RWPE1 (cell line): Measurements from ENCODE around the gene LILRA5.

Source experiments
- CTCF ChIA-PET: fragments of 350-600 bp; sonication (Branson Sonifier 250); formaldehyde crosslinking; extraction: SDS; loops from one replicate; lab custom pipeline; 2021; lab: Yijun Ruan, JAX
- POLR2A ChIA-PET: fragments of 400-600 bp; formaldehyde crosslinking; extraction: SDS; loops from one replicate; lab custom pipeline; 2020; ENCODE audit warnings: antibody characterized with exemption; ENCODE audit not compliant: low non-redundant PET; lab: Yijun Ruan, JAX
- DNase-seq: peaks from one replicate; pipeline ENCODE4 v3.0.0; 2012; ENCODE audit warnings: low spot score
- H3K27ac ChIP-seq: fragments of 450-650 bp; 2 replicates; pipeline ENCODE4 v1.5.1; 2017
- CTCF ChIP-seq: fragments of 450-650 bp; conservative IDR thresholded peaks from 2 replicates; pipeline ENCODE4 v1.5.1; 2017; ENCODE audit warnings: low read depth, mild to moderate bottlenecking

LILRA5 gene

GRCh38 chr19:54339646-54340358, 26.8 kb upstream of the LILRA5 start:
- ChIA-PET CTCF (no interaction called here), POLR2A (no interaction called here)
- no peak overlapping the region for H3K27ac ChIP-seq
- TF ChIP-seq CTCF, result no peak
- DNase-seq, result no peak

- no peak for DNase-seq
- TF ChIP-seq CTCF, result no peak
- POLR2A ChIA-PET, result no interaction called here
- H3K27ac ChIP-seq, result no peak overlapping the region
- CTCF ChIA-PET, result no interaction called here
Measured at GRCh38 chr19:54338521-54338920, 25.6 kb upstream of the LILRA5 start.

GRCh38 chr19:54337858-54338230, 24.9 kb upstream of the LILRA5 start:
- H3K27ac ChIP-seq, result no peak overlapping the region
- TF ChIP-seq CTCF, result no peak
- POLR2A ChIA-PET, result no interaction called here
- DNase-seq, result no peak
- CTCF ChIA-PET, result no interaction called here

- ChIA-PET POLR2A (no interaction called here), CTCF (no interaction called here)
Measured at GRCh38 chr19:54336893-54337857, 24.2 kb upstream of the LILRA5 start.

GRCh38 chr19:54335979-54336892, 23.3 kb upstream of the LILRA5 start:
- POLR2A ChIA-PET, result no interaction called here
- H3K27ac ChIP-seq, result no peak overlapping the region
- DNase-seq, result no peak
- CTCF ChIA-PET, result no interaction called here
- no peak for TF ChIP-seq CTCF

More at GRCh38 chr19:54336893-54337857, 24.2 kb upstream of the LILRA5 start:
- H3K27ac ChIP-seq, result no peak overlapping the region
- no peak for TF ChIP-seq CTCF
- no peak for DNase-seq

GRCh38 chr19:54335164-54335563, 22.2 kb upstream of the LILRA5 start:
- no peak overlapping the region for H3K27ac ChIP-seq
- TF ChIP-seq CTCF, result no peak
- DNase-seq, result no peak
- CTCF ChIA-PET, result no interaction called here
- POLR2A ChIA-PET, result no interaction called here
